NCI-H2029 treated with DMSO at 0.1 percent for 48 hours (cell line): ENCODE measurements around the gene CAPNS2.
A peak's percentile ranks its signal among the peaks of the same experiment; 100 is the strongest.
"Not testable (repeated sequence)": the region's sequence is repeated elsewhere in the genome, so short reads cannot be mapped to it uniquely, and the experiment has no call there.

ENCODE experiments used
- DNase-seq: peaks from one replicate; lab custom pipeline; 2025; lab: John Stamatoyannopoulos, UW

Gene CAPNS2

GRCh38 chr16:55568207-55568606 lies 1.7 kb downstream of the CAPNS2 start:
- DNase-seq: no peak

DNA sequence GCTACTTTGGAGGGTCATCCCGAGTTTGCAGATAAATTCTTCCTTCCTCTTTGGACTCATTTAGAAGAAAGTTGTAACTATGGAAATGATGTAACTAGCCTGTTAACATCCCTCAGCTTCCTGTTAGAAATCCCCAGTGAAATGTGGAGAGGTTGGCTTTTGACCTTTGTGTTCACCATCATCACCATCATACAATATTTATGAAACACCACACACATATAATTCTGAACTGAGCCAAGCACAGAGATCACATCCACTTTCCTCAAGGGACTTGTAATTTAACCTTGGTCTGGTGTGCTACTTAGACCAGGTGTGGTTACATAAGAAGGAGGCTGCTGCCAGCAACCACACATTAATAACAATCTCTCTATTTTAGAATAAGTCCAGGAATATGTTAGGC lies 2.5 kb downstream of the CAPNS2 start:
- DNase-seq: no peak

DNA sequence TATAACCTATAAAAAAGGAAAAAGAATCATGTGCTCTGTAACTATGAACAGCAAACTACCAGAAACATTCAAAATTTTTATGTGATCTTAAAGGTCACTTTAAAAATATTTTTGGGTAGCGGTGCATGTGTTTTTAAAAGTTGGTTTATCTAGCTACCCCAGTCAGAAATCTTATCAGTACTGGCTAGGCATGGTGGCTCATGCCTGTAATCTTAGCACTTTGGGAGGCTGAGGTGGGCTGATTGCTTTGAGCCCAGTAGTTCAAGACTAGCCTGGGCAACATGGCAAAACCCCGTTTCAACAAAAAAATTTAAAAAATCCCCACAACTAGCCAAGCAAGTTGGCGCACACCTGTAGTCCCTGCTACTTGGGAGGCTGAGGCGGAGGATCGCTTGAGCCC lies 3.7 kb downstream of the CAPNS2 start:
- DNase-seq: no peak

DNA sequence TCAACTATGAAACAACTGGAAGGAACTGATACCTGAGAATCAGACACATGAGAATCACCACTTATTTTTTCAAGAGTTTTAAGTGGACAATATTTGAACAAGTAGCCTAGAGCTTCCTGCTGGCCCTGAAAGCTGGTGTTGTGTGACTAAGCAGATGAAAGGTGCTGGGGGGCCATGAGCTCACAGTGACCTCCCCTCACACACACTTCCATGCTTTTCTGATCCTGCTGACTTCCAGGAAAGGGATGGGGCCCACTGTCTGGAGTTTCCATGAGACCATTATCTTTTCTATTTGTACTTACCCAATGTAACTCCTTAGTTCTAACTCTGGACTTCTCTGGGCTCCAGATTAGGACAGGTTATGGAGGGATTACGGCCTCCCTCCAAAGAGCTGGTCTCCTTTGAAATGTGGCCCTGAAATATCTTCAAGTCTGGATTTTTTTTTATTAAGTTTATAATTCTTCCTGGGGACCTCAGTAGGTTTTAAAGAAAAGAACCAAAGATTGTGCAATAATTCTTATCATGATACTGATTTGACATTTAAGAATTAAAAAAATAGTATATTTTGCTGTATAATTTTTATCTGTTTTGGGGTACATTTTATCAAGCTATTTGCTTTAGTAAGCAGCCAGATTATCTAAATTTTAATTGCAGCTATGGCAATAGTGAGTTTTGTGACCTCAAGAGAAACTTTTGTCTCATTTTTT lies 4.9 kb downstream of the CAPNS2 start:
- DNase-seq: peak; percentile 9

DNA sequence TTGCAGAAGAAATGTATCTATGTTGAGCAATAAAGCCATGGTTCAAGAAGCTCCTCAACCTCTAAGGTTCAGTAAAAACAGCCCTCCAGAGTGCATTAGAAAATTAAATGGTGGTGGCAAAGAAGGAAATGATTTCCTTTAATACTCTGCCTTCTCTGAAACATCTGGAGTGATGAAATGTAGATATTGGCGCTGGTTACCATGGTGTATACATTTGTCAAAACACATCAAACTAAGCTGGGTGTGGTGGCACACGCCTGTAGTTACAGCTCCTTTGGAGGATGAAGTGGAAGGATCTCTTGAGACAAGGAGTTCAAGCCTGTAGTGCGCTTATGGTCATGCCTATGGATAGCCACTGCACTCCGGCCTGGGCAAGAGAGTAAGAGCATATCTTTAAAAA lies 6.0 kb downstream of the CAPNS2 start:
- no peak for DNase-seq

DNA sequence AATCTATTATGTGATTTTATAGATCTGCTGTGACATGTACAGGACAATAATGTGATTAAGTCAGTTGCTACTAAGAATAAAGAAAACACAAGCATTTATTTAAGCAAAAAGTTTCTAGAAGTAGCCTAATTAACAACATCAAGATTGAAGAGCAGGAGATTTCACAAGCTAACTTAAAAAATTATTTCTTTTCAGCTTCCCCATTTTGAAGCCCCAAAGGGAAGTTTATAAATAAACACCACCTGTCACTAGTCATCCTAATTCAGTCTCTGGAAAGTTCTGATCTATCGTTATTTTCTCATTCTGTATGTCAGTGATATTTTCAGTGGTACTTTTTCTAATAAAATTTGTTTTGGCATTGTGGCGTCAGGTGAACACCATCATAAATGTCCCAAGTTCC lies 8.3 kb downstream of the CAPNS2 start:
- no peak for DNase-seq

DNA sequence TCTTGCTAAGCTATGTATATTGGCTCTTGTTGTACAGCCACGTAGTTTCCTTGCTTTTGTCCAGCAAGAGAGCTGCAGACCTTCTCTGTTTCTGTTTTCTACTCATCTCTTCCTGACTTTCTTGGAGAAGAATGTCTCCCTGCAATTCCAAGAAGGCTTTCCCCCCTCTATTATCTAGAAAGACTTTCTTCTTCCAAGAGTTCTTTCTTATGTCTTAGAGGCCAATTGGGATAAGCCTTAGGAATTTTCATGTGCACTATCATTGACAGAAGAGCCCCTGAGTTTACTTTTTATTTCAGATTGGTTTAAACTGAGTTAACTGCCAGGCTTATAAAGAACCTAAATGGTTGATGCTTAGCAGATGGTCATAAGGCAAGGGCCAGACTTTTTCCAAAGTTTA lies 9.0 kb downstream of the CAPNS2 start:
- no peak for DNase-seq

- no peak for DNase-seq
Measured at GRCh38 chr16:55576384-55576783, 9.9 kb downstream of the CAPNS2 start.

DNA sequence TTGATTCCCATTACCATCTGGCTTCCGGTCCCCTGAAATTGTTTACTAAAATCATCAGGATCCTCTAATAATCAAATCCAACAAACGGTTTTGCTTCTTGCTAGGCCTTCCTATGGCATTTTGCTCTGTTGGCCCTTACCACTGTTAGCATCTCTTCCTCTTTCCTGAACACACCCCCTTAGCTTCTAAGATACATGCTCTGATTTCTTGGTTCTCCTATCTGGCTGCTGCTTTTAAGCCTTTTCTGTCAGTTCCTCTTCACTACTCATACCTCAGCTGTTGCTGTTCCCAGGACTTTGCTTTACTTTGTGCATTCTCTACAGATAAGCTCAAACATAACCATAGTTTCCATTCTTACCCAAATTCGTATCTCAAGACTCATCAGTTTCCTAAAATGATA lies 11.4 kb downstream of the CAPNS2 start:
- DNase-seq: no peak

GRCh38 chr16:55585631-55586030 lies 19.1 kb downstream of the CAPNS2 start:
- DNase-seq: no peak

- no peak for DNase-seq
Measured at GRCh38 chr16:55588799-55589198, 22.3 kb downstream of the CAPNS2 start.

DNA sequence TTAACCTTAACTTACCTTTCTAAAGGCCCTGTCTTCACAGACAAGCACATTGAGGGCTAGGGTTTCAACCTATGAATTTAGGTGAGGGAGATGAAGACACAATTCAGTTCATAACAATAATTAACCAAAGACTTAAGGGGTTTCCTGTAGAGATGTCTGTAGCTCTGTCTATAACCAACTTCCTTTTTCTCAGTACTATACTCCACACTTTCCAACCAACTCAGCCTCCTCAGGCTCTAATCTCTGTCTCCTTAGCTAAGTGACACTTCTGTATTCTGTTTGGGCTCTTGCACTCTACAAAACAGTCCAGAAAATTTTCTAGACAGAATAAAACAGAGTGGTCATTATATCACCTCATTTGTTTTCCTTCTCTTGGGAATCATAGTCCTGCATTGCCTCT lies 25.8 kb downstream of the CAPNS2 start:
- no peak for DNase-seq

DNA sequence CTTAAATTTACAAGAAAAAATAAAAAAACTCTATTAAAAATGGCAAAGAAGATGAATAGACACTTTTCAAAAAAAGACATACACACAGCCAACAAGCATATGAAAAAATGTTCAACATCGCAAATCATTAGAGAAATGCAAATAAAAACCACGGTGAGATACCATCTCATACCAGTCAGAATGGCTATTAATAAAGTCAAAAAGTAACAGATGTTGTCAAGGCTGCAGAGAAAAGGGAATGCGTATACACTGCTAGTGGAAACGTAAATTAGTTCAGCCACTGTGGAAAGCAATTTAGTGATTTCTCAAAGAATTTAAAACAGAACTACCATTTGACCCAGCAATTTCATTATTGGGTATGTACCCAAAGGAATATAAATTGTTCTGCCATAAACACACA lies 31.4 kb downstream of the CAPNS2 start:
- no peak for DNase-seq

DNA sequence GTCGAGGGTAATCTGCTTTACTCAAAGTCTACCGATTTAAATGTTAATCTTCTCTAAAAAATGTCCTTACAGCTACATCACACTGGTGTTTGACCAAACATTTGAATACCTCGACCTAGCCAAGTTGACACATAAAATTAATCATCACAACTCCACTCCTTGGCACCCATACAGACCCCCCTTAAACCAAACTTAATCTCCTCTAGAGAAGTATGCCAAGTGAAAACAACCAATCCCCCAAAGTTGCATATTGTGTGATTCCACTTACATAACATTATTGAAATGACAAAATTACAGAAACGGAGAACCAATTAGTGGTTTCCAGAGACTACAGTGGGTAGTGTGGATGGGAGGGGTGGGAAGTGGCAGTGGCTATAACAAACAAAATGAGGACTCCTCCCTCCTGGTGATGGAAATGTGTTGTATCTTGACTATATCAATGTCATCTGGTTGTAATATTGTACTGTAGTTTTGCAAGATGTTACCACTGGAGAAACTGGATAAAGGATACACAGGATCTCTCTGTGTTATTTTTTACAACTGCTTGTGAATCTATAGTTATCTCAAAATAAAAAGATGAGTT lies 39.4 kb downstream of the CAPNS2 start:
- DNase-seq: no peak

DNA sequence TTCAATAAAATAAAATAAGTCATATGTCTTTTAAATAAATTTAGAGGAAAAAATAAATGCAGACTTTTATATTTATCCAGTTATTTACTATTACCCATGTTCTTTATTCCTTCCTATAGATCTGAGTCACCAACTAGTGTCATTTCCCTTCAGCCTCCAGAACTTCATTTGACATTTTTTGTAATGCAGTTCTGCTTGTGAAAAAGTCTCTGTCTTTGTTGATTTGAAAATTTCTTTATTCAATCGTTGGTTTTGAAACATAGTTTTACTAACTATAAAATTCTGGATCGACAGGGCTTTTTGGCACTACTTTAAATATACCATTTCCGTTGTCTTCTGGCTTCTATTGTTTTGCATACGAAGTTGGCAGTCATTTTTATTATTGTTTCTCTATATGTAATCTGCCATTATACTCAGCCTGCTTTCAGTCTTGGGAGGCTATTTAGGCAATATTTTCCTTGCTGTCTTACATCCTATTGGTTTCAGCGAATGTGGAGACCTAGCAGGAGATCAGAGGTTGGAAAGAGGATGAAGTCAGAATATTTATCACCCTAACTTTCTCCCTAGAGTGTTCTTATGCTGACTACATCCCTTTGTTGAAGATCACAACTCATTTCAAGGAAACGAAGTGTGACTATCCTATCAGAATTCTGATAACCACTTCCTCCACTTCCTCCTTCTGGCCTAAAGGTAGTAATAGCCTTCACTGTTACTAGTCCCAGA lies 47.3 kb downstream of the CAPNS2 start:
- no peak for DNase-seq

GRCh38 chr16:55615071-55615470 lies 48.6 kb downstream of the CAPNS2 start:
- no peak for DNase-seq

DNA sequence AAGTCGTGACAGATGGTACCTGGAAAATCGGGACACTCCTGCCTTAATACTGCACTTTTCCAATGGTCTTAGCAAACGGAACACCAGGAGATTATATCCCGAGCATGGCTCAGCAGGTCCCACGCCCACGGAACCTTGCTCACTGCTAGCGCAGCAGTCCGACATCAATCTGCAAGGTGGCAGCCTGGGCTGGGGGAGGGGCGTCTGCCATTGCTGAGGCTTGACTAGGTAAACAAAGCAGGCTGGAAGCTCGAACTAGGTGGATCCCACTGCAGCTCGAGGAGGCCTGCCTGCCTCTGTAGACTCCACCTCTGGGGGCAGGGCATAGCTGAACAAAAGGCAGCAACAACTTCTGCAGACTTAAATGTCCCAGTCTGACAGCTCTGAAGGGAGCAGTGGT lies 49.2 kb downstream of the CAPNS2 start:
- not testable (repeated sequence) for DNase-seq
